Testis (tissue), 3 donors: ENCODE data around the gene CAMSAP3. TPM values are rescaled to one million over a fixed set of nuclear protein-coding genes. Genes with fewer than 3 reads are reported as not detected.
A peak's percentile ranks its signal among the peaks of the same experiment; 100 is the strongest.

Experiments
- DNase-seq: peaks from one replicate; pipeline ENCODE4 v3.0.0-alpha.2; 2019
- H3K27ac ChIP-seq, 2 donors: fragments of 200-600 bp; sonication (generic); one replicate each; pipeline ENCODE4 v1.5.1; 2019
- H3K27me3 ChIP-seq: fragments of 200-600 bp; sonication (generic); one replicate; pipeline ENCODE4 v1.5.1; 2019
- H3K36me3 ChIP-seq: fragments of 200-600 bp; sonication (generic); one replicate; pipeline ENCODE4 v1.5.1; 2017; ENCODE audit warnings: low read depth; ENCODE audit errors: missing control alignments
- H3K4me1 ChIP-seq: fragments of 200-600 bp; sonication (generic); one replicate; pipeline ENCODE4 v1.5.1; 2019
- H3K4me3 ChIP-seq, 2 donors: fragments of 200-600 bp; sonication (generic); one replicate each; pipeline ENCODE4 v1.5.1; 2017 to 2019
- H3K9me3 ChIP-seq: fragments of 200-600 bp; sonication (generic); one replicate; pipeline ENCODE4 v1.5.1; 2017
- CTCF ChIP-seq, 3 experiments: fragments of 450-650 bp in 2 of 3; fragments of 200-600 bp in 1 of 3; sonication (generic) in 1 of 3; IDR thresholded peaks; one replicate each; pipeline ENCODE4 v1.5.1; 2016 to 2019; ENCODE audit warnings: antibody characterized with exemption in 3 of 3, mild to moderate bottlenecking in 2 of 3, moderate library complexity in 1 of 3
- POLR2A ChIP-seq: fragments of 450-650 bp; IDR thresholded peaks from one replicate; pipeline ENCODE4 v1.6.1; 2017; ENCODE audit warnings: antibody characterized with exemption, mild to moderate bottlenecking, moderate library complexity
- WGBS, 2 donors: methylation state at CpG; one replicate each; pipeline ENCODE4 v1.1.5; 2018; 5-methylcytosine and 5-hydroxymethylcytosine counted together
- intact Hi-C: fragments of 100-400 bp; cut with DNase I; formaldehyde crosslinking; loops from one replicate; pipeline ENCODE4 v1.15.1; 2023; ENCODE audit warnings: low total_unique reads
- polyA plus RNA-seq: library from polyadenylated mRNA; stranded (reverse); fragments of 350-450 nt; fragmentation: Illumina TruSeq; extraction: RNeasy Lipid Tissue Mini Kit (QIAGEN cat#74804); gene quantifications from one replicate; pipeline ENCODE4 v1.2.3, GENCODE V29; 2014; ENCODE audit warnings: low read depth, low replicate concordance; ENCODE audit not compliant: insufficient read depth
- total RNA-seq, 2 donors: library from RNA; depleted of rRNA; stranded (reverse); fragments of >200 nt; gene quantifications; one replicate each; pipeline ENCODE4 v1.2.3, GENCODE V29; 2016

CAMSAP3 gene
- total and polyA plus RNA-seq, 3 donors from 2014 or later = 32.4 to 104 (median 64.7) TPM

DNA sequence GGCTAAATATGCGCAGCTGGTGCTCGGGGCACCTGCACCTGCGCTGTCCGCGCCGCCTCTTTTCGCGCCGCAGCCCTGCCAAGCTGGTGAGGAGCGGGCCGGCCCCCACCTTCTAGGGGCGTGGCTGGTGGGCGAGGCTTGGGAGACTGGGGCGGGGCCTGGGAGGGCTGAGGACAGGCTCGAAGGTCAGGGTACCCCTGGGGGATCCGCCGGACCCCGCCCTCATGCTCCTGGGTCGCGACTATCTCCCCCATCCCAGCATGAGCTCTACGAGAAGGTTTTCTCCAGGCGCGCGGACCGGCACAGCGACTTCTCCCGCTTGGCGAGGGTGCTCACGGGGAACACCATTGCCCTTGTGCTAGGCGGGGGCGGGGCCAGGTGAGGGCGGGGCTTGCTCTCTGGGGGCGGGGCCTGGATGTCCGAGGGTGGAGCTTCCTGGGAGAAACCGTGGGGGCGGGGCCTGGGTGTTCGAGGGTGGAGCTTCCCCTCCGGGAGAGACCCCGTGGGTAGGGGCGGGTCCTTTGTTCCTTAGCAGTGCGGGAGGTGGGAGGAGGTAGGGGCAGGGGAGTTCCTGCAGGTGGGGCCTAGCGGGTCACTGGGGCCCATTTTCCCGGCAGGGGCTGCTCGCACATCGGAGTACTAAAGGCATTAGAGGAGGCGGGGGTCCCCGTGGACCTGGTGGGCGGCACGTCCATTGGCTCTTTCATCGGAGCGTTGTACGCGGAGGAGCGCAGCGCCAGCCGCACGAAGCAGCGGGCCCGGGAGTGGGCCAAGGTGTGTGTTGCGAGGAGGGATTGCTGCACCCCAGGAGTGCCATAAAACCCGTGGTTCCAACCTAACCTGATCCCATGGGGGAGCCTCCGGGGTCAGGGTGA is 40.4 kb upstream of the CAMSAP3 start:
- peak; percentile 83 for DNase-seq
- H3K36me3 ChIP-seq = peaks cover 6% of the 10 kb centered on the region

GRCh38 chr19:7556696-7557315 is 38.9 kb upstream of the CAMSAP3 start:
- WGBS, 2 donors = 80 to 96% methylated on average over 7 to 53 of the region's 54 CpGs
- Histone ChIP-seq H3K4me1 (no peaks in the 10 kb centered on the region), H3K27ac (no peak overlapping the region), H3K27me3 (no peaks in the 10 kb centered on the region), H3K9me3 (no peaks in the 10 kb centered on the region), H3K4me3 (no peak overlapping the region), H3K36me3 (peaks cover 6% of the 10 kb centered on the region)
- DNase-seq = no peak
- intact Hi-C loops = no loop called here
- no peak for TF ChIP-seq CTCF (IDR thresholded peaks at IDR 0.05)
- no peak for TF ChIP-seq POLR2A

More for the DNA sequence above, 40.4 kb upstream of the CAMSAP3 start:
- H3K4me3 ChIP-seq = peak overlapping the region; percentile 7 to 44
- H3K9me3 ChIP-seq = no peaks in the 10 kb centered on the region
- no peaks in the 10 kb centered on the region for H3K4me1 ChIP-seq
- WGBS, 2 donors = 68 to 70% methylated on average over 24 to 60 of the region's 62 CpGs
- no peak overlapping the region for H3K27ac ChIP-seq
- no peak for TF ChIP-seq POLR2A
- no peak for TF ChIP-seq CTCF (IDR thresholded peaks at IDR 0.05)
- H3K27me3 ChIP-seq = no peaks in the 10 kb centered on the region
- intact Hi-C loops = no loop called here

DNA sequence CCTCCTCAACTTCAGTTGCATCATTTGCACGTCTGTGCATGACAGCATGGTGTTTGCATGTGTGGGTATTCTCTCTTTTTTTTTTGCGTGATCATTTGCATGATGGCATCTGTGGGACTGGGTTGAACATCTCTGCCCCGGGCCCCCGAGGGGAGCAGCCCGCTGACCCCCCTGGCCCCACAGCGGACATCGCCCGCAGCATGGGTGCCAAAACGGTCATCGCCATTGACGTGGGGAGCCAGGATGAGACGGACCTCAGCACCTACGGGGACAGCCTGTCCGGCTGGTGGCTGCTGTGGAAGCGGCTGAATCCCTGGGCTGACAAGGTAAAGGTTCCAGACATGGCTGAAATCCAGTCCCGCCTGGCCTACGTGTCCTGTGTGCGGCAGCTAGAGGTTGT is 37.0 kb upstream of the CAMSAP3 start:
- no peak for DNase-seq
- Histone ChIP-seq H3K27me3 (no peaks in the 10 kb centered on the region), H3K4me3 (no peak overlapping the region), H3K27ac (no peak overlapping the region), H3K4me1 (no peaks in the 10 kb centered on the region), H3K36me3 (peaks cover 6% of the 10 kb centered on the region), H3K9me3 (no peaks in the 10 kb centered on the region)
- WGBS, 2 donors = 87 to 91% methylated on average over 11 to 18 of the region's 18 CpGs
- intact Hi-C loops = no loop called here
- TF ChIP-seq CTCF (IDR thresholded peaks at IDR 0.05) (no peak), POLR2A (no peak)

DNA sequence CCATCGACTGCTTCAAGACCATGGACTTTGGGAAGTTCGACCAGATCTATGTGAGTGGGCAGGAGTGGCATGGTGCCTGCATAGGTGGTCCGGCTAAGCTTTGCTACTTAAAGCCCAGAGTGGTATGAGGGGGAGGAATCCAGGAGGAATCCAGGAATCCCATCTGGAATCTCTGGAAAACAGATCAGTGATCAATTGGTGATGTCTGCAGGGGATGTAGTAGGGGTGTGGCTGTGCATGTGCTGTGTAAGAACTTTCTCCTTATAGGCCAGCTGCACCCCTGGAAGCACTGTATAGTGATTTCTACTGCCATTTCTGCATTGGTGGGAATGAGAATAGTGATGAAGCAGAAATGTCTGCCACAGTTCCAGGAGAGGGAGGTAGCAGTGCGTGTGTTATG is 36.6 kb upstream of the CAMSAP3 start:
- Histone ChIP-seq H3K4me1 (no peaks in the 10 kb centered on the region), H3K27me3 (no peaks in the 10 kb centered on the region), H3K36me3 (peaks cover 6% of the 10 kb centered on the region), H3K4me3 (no peak overlapping the region), H3K27ac (no peak overlapping the region), H3K9me3 (no peaks in the 10 kb centered on the region)
- TF ChIP-seq POLR2A (no peak), CTCF (IDR thresholded peaks at IDR 0.05) (no peak)
- 67 to 74% methylated on average over 3 to 4 of the region's 4 CpGs for WGBS, 2 donors
- no peak for DNase-seq
- intact Hi-C loops = no loop called here
